Measurements from ENCODE around the gene PELI2. TPM values are rescaled to one million over a fixed set of nuclear protein-coding genes. Genes with fewer than 3 reads are reported as not detected.

Gene PELI2
- total RNA-seq, 2 donors from 2014 or later = 31.6 to 41.8 TPM

- ATAC-seq (no peak), DNase-seq (no peak)
- no peak overlapping the region for H3K4me3 ChIP-seq
- no peaks in the 10 kb centered on the region for H3K9me3 ChIP-seq
- H3K27me3 ChIP-seq = no peaks in the 10 kb centered on the region
- no peak overlapping the region for H3K27ac ChIP-seq
- TF ChIP-seq CTCF (IDR thresholded peaks at IDR 0.05) = no peak
- TF ChIP-seq POLR2A (IDR thresholded peaks at IDR 0.05) = no peak
- H3K4me1 ChIP-seq = no peaks in the 10 kb centered on the region
- intact Hi-C loops (cut with DNase I) = no loop called here
- WGBS, 2 donors = 89 to 99% methylated on average over 2 of the region's 2 CpGs
- H3K36me3 ChIP-seq (replicated peaks in 1 of 2; ENCODE audit: insufficient read depth in 1 of 2, low read depth in 2 of 2) = no peaks in the 10 kb centered on the region
Observed at GRCh38 chr14:56282179-56282578, 164.0 kb downstream of the PELI2 start.

GRCh38 chr14:56284641-56285040 lies 166.4 kb downstream of the PELI2 start:
- 94 to 100% methylated on average over 1 of the region's 1 CpG for WGBS, 2 donors
- H3K36me3 ChIP-seq (replicated peaks in 1 of 2; ENCODE audit: insufficient read depth in 1 of 2, low read depth in 2 of 2) = no peaks in the 10 kb centered on the region
- TF ChIP-seq POLR2A (IDR thresholded peaks at IDR 0.05) = no peak
- no peak for TF ChIP-seq CTCF (IDR thresholded peaks at IDR 0.05)
- intact Hi-C loops (cut with DNase I) = no loop called here
- H3K9me3 ChIP-seq = no peaks in the 10 kb centered on the region
- no peaks in the 10 kb centered on the region for H3K27me3 ChIP-seq
- ATAC-seq (no peak), DNase-seq (no peak)
- H3K4me1 ChIP-seq = no peaks in the 10 kb centered on the region
- no peak overlapping the region for H3K27ac ChIP-seq
- no peak overlapping the region for H3K4me3 ChIP-seq

- WGBS, 2 donors = 83 to 100% methylated on average over 2 of the region's 2 CpGs
- no peaks in the 10 kb centered on the region for H3K9me3 ChIP-seq
- no peaks in the 10 kb centered on the region for H3K4me1 ChIP-seq
- H3K36me3 ChIP-seq (replicated peaks in 1 of 2; ENCODE audit: insufficient read depth in 1 of 2, low read depth in 2 of 2) = peaks cover 0 to 13% of the 10 kb centered on the region in 2 donors
- no peak for TF ChIP-seq POLR2A (IDR thresholded peaks at IDR 0.05)
- no peak for TF ChIP-seq CTCF (IDR thresholded peaks at IDR 0.05)
- intact Hi-C loops (cut with DNase I) = no loop called here
- H3K4me3 ChIP-seq = no peak overlapping the region
- ATAC-seq = no peak
- no peak overlapping the region for H3K27ac ChIP-seq
- no peaks in the 10 kb centered on the region for H3K27me3 ChIP-seq
- DNase-seq = no peak
Observed at GRCh38 chr14:56289155-56289554, 170.9 kb downstream of the PELI2 start.

GRCh38 chr14:56290195-56290594 lies 172.0 kb downstream of the PELI2 start:
- peaks cover 0 to 15% of the 10 kb centered on the region in 2 donors for H3K36me3 ChIP-seq (replicated peaks in 1 of 2; ENCODE audit: insufficient read depth in 1 of 2, low read depth in 2 of 2)
- DNase-seq (no peak), ATAC-seq (no peak)
- intact Hi-C loops (cut with DNase I) = no loop called here
- 92 to 95% methylated on average over 14 of the region's 14 CpGs for WGBS, 2 donors
- no peaks in the 10 kb centered on the region for H3K4me1 ChIP-seq
- no peak overlapping the region for H3K27ac ChIP-seq
- no peaks in the 10 kb centered on the region for H3K27me3 ChIP-seq
- TF ChIP-seq POLR2A (IDR thresholded peaks at IDR 0.05) (no peak), CTCF (IDR thresholded peaks at IDR 0.05) (no peak)
- H3K4me3 ChIP-seq = no peak overlapping the region
- no peaks in the 10 kb centered on the region for H3K9me3 ChIP-seq

- TF ChIP-seq CTCF (IDR thresholded peaks at IDR 0.05) = no peak
- TF ChIP-seq POLR2A (IDR thresholded peaks at IDR 0.05) = no peak
- DNase-seq (no peak), ATAC-seq (no peak)
- peaks cover 0 to 21% of the 10 kb centered on the region in 2 donors for H3K36me3 ChIP-seq (replicated peaks in 1 of 2; ENCODE audit: insufficient read depth in 1 of 2, low read depth in 2 of 2)
- H3K4me1 ChIP-seq = no peaks in the 10 kb centered on the region
- H3K9me3 ChIP-seq = no peaks in the 10 kb centered on the region
- intact Hi-C loops (cut with DNase I) = no loop called here
- H3K27ac ChIP-seq = no peak overlapping the region
- H3K27me3 ChIP-seq = no peaks in the 10 kb centered on the region
- no peak overlapping the region for H3K4me3 ChIP-seq
- 82 to 87% methylated on average over 3 of the region's 3 CpGs for WGBS, 2 donors
Observed at GRCh38 chr14:56292970-56293369, 174.8 kb downstream of the PELI2 start.
